ENCODE results near the gene GALNT13.

The GALNT13 gene

DNA sequence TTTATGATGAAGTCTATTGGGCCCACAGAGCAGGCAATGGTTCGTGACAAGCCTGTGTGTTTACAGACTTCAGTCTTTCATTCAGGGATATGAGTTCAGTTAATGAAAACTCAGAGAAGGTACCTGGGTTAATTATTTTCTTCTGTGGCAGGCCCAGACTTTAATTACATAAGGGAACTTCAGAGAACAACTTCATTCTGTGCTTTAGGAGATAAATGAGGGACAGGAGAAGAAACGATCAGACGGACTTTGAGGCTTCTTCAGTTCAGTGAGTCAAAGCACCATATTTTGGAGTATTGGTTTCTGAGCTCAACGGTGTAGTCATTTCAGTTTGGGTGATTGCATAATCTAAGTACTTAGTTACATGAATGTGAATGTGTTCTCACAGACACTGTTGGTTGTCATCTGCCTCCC is 623.7 kb downstream of the GALNT13 start:
- no peaks in the 10 kb centered on the region for H3K36me3 ChIP-seq (replicated peaks; ENCODE audit: low read depth, low read length)
- H2AFZ ChIP-seq (ENCODE audit: low read depth, low read length): peak overlapping the region; percentile 62; the same call in 1 of the 2 replicates
- H3K27ac ChIP-seq (ENCODE audit: low read length): no peak overlapping the region
- no peak overlapping the region for H3K9ac ChIP-seq (ENCODE audit: low read length)
- H3K4me2 ChIP-seq (ENCODE audit: low read length): 0 out of 2 replicates have a peak overlapping the region, but pooled peaks have one; percentile 14
- H3K9me3 ChIP-seq (ENCODE audit: insufficient read depth, low read length): no peaks in the 10 kb centered on the region
- no peaks in the 10 kb centered on the region for H3K27me3 ChIP-seq (ENCODE audit: low read depth, low read length)
- no peak overlapping the region for H3K4me3 ChIP-seq (ENCODE audit: low read length)
- H4K20me1 ChIP-seq (ENCODE audit: insufficient read depth, low read length): no peaks in the 10 kb centered on the region
- no peaks in the 10 kb centered on the region for H3K79me2 ChIP-seq (ENCODE audit: low read length)
- no peak for TF ChIP-seq EZH2phosphoT487 (IDR thresholded peaks at IDR 0.05; ENCODE audit: low read depth)
- TF ChIP-seq, protein P1, sequence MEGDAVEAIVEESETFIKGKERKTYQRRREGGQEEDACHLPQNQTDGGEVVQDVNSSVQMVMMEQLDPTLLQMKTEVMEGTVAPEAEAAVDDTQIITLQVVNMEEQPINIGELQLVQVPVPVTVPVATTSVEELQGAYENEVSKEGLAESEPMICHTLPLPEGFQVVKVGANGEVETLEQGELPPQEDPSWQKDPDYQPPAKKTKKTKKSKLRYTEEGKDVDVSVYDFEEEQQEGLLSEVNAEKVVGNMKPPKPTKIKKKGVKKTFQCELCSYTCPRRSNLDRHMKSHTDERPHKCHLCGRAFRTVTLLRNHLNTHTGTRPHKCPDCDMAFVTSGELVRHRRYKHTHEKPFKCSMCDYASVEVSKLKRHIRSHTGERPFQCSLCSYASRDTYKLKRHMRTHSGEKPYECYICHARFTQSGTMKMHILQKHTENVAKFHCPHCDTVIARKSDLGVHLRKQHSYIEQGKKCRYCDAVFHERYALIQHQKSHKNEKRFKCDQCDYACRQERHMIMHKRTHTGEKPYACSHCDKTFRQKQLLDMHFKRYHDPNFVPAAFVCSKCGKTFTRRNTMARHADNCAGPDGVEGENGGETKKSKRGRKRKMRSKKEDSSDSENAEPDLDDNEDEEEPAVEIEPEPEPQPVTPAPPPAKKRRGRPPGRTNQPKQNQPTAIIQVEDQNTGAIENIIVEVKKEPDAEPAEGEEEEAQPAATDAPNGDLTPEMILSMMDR (IDR thresholded peaks at IDR 0.05; ENCODE audit: low read depth, low read length): no peak
- H3K4me1 ChIP-seq (ENCODE audit: low read length): no peaks in the 10 kb centered on the region

DNA sequence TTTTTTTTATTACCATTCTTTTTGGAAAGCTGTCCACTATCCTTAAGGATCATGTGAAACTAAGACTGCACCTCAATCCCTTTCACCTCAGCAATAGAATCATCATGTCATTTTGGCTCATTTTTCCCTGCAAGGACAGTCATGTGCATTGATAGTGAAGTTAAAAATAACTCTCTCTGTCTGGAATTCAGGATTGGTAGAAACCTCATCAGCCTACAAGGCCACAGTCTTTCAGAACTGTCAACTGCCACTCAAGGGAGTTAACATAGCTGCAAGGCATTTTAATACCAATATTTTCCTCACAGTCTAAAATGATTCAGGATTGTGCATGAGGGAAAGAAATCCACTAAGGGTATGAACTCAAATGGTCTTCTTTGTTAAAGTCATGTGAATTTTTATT is 625.3 kb downstream of the GALNT13 start:
- H3K9ac ChIP-seq (ENCODE audit: low read length): no peak overlapping the region
- TF ChIP-seq EZH2phosphoT487 (IDR thresholded peaks at IDR 0.05; ENCODE audit: low read depth): no peak
- TF ChIP-seq, protein P1 (IDR thresholded peaks at IDR 0.05; ENCODE audit: low read depth, low read length): no peak
- H3K4me3 ChIP-seq (ENCODE audit: low read length): no peak overlapping the region
- no peaks in the 10 kb centered on the region for H3K36me3 ChIP-seq (replicated peaks; ENCODE audit: low read depth, low read length)
- H3K4me2 ChIP-seq (ENCODE audit: low read length): no peak overlapping the region
- H3K27me3 ChIP-seq (ENCODE audit: low read depth, low read length): no peaks in the 10 kb centered on the region
- H2AFZ ChIP-seq (ENCODE audit: low read depth, low read length): no peak overlapping the region
- H3K27ac ChIP-seq (ENCODE audit: low read length): no peak overlapping the region
- H4K20me1 ChIP-seq (ENCODE audit: insufficient read depth, low read length): no peaks in the 10 kb centered on the region
- no peaks in the 10 kb centered on the region for H3K4me1 ChIP-seq (ENCODE audit: low read length)
- no peaks in the 10 kb centered on the region for H3K9me3 ChIP-seq (ENCODE audit: insufficient read depth, low read length)
- H3K79me2 ChIP-seq (ENCODE audit: low read length): no peaks in the 10 kb centered on the region

Data from OCI-LY3 (cell line).